IMR-90 (cell line): ENCODE measurements around the gene ABHD17A. TPM values are rescaled to one million over a fixed set of nuclear protein-coding genes. Genes with fewer than 3 reads are reported as not detected.

Source experiments
- ATAC-seq: fragments of 200-7000 bp; cut with Tn5 transposase; 2 replicates; pipeline ENCODE4 v1.9.1; 2020; ENCODE audit warnings: low read depth, mild to moderate bottlenecking, moderate library complexity
- BruUV-seq: library from RNA; stranded (reverse); fragments of 400-500 nt; replicated peaks from 2 replicates; lab custom pipeline; 2021; lab: Mats Ljungman, UMichigan
- CTCF ChIA-PET: fragments of 300-600 bp; formaldehyde crosslinking; extraction: SDS; loops from one replicate; lab custom pipeline; 2021; ENCODE audit warnings: antibody characterized with exemption; lab: Yijun Ruan, JAX
- POLR2A ChIA-PET: fragments of 300-600 bp; sonication (Branson Sonifier 250); formaldehyde crosslinking; loops from one replicate; lab custom pipeline; 2022; ENCODE audit warnings: antibody characterized with exemption; ENCODE audit not compliant: unreplicated experiment; lab: Charles Lee
- DNase-seq: peaks from one replicate; pipeline ENCODE4 v3.0.0; 2013
- H2AFZ ChIP-seq: replicated peaks from 2 replicates; pipeline ENCODE3; 2013; ENCODE audit warnings: low read length, mild to moderate bottlenecking; ENCODE audit not compliant: poor library complexity
- H2AK5ac ChIP-seq: 2 replicates; pipeline ENCODE4 v1.6.1; 2013; ENCODE audit warnings: low read depth, low read length, inconsistent platforms
- H2AK9ac ChIP-seq: replicated peaks from 2 replicates; pipeline ENCODE3; 2013; ENCODE audit warnings: mild to moderate bottlenecking, low read depth, low read length, moderate library complexity; ENCODE audit not compliant: poor library complexity
- H2BK120ac ChIP-seq: 2 replicates; pipeline ENCODE4 v1.6.1; 2013; ENCODE audit warnings: low read depth, low read length, inconsistent platforms
- H2BK15ac ChIP-seq: 3 replicates; pipeline ENCODE4 v1.6.1; 2013; ENCODE audit warnings: low read depth, low read length, inconsistent platforms
- H2BK20ac ChIP-seq: 2 replicates; pipeline ENCODE4 v1.6.1; 2013; ENCODE audit warnings: low read depth, mild to moderate bottlenecking, inconsistent platforms, low read length, moderate library complexity
- H2BK5ac ChIP-seq: 2 replicates; pipeline ENCODE4 v1.6.1; 2013; ENCODE audit warnings: mild to moderate bottlenecking, low read depth, low read length, inconsistent platforms; ENCODE audit not compliant: poor library complexity, severe bottlenecking
- H3K14ac ChIP-seq: replicated peaks from 2 replicates; pipeline ENCODE4 v1.6.1; 2013; ENCODE audit warnings: low read depth, low read length, inconsistent platforms
- H3K18ac ChIP-seq: 2 replicates; pipeline ENCODE4 v1.6.1; 2013; ENCODE audit warnings: low read depth, low read length, control low read depth
- H3K23ac ChIP-seq: 2 replicates; pipeline ENCODE4 v1.6.1; 2013; ENCODE audit warnings: low read depth, low read length, inconsistent platforms
- H3K27ac ChIP-seq: 2 replicates; pipeline ENCODE4 v1.5.1; 2013; ENCODE audit warnings: mild to moderate bottlenecking, control low read depth, low read length; ENCODE audit not compliant: insufficient read depth
- H3K27me3 ChIP-seq: 2 replicates; pipeline ENCODE4 v1.6.1; 2013; ENCODE audit warnings: low read length; ENCODE audit not compliant: control insufficient read depth, insufficient read depth
- H3K36me3 ChIP-seq: 2 replicates; pipeline ENCODE4 v1.6.1; 2013; ENCODE audit warnings: low read length, mixed read lengths; ENCODE audit not compliant: control insufficient read depth, insufficient read depth
- H3K4ac ChIP-seq: 2 replicates; pipeline ENCODE4 v1.6.1; 2013; ENCODE audit warnings: low read depth, low read length, inconsistent platforms
- H3K4me1 ChIP-seq: 2 replicates; pipeline ENCODE4 v1.6.1; 2013; ENCODE audit warnings: low read length, mixed read lengths; ENCODE audit not compliant: control insufficient read depth, insufficient read depth
- H3K4me2 ChIP-seq: 2 replicates; pipeline ENCODE4 v1.6.1; 2013; ENCODE audit warnings: low read depth, mild to moderate bottlenecking, control low read depth, low read length, moderate library complexity
- H3K4me3 ChIP-seq: 2 replicates; pipeline ENCODE4 v1.5.1; 2013; ENCODE audit warnings: low read depth, mild to moderate bottlenecking, control low read depth, low read length, moderate library complexity; ENCODE audit not compliant: insufficient read depth
- H3K56ac ChIP-seq: 2 replicates; pipeline ENCODE4 v1.6.1; 2013; ENCODE audit warnings: low read length, inconsistent platforms; ENCODE audit not compliant: insufficient read depth; ENCODE audit errors: extremely low read depth
- H3K79me1 ChIP-seq, 2 experiments: 2 replicates each; pipeline ENCODE4 v1.6.1; 2013; ENCODE audit warnings: low read length in 2 of 2, inconsistent platforms in 1 of 2, low read depth in 1 of 2
- H3K9ac ChIP-seq: 2 replicates; pipeline ENCODE4 v1.6.1; 2013; ENCODE audit warnings: low read depth, low read length, control low read depth
- H3K9me1 ChIP-seq: 2 replicates; pipeline ENCODE4 v1.6.1; 2013; ENCODE audit warnings: low read length, inconsistent platforms; ENCODE audit not compliant: insufficient read depth
- H3K9me3 ChIP-seq: 2 replicates; pipeline ENCODE4 v1.6.1; 2013; ENCODE audit warnings: low read length; ENCODE audit not compliant: control insufficient read depth, insufficient read depth
- H4K20me1 ChIP-seq: 2 replicates; pipeline ENCODE4 v1.6.1; 2013; ENCODE audit warnings: low read length, inconsistent platforms; ENCODE audit not compliant: insufficient read depth
- H4K5ac ChIP-seq: 2 replicates; pipeline ENCODE4 v1.6.1; 2013; ENCODE audit warnings: mild to moderate bottlenecking, low read depth, low read length, control low read depth
- H4K8ac ChIP-seq, 2 experiments: 2 replicates each; pipeline ENCODE4 v1.6.1; 2013; ENCODE audit warnings: low read depth in 2 of 2, low read length in 2 of 2, control low read depth in 1 of 2, inconsistent platforms in 1 of 2
- H4K91ac ChIP-seq: 2 replicates; pipeline ENCODE4 v1.6.1; 2013; ENCODE audit warnings: low read depth, low read length, inconsistent platforms; ENCODE audit not compliant: insufficient read depth
- BHLHE40 ChIP-seq: fragments of 150-350 bp; IDR thresholded peaks from 2 replicates; pipeline ENCODE4 v1.6.1; 2016; ENCODE audit warnings: mild to moderate bottlenecking, low read depth, low read length
- CEBPB ChIP-seq: IDR thresholded peaks from 2 replicates; pipeline ENCODE4 v1.6.1; 2012; ENCODE audit warnings: low read depth, low read length, improper control_type of control experiment
- CHD1 ChIP-seq: IDR thresholded peaks from 2 replicates; pipeline ENCODE4 v1.6.1; 2012; ENCODE audit warnings: low read depth, low read length, improper control_type of control experiment
- FOS ChIP-seq: fragments of 150-350 bp; IDR thresholded peaks from 2 replicates; pipeline ENCODE4 v1.6.1; 2016; ENCODE audit warnings: low read depth, low read length
- MAFK ChIP-seq: IDR thresholded peaks from 2 replicates; pipeline ENCODE4 v1.6.1; 2012; ENCODE audit warnings: low read depth, low read length, improper control_type of control experiment
- MAZ ChIP-seq: IDR thresholded peaks from 2 replicates; pipeline ENCODE4 v1.6.1; 2012; ENCODE audit warnings: low read depth, mild to moderate bottlenecking, low read length, improper control_type of control experiment, moderate library complexity, borderline replicate concordance
- MXI1 ChIP-seq: IDR thresholded peaks from 2 replicates; pipeline ENCODE4 v1.6.1; 2012; ENCODE audit warnings: low read depth, mild to moderate bottlenecking, low read length, moderate library complexity, borderline replicate concordance
- NFE2L2 ChIP-seq: fragments of 150-350 bp; IDR thresholded peaks from 2 replicates; pipeline ENCODE4 v1.6.1; 2016; ENCODE audit warnings: low read depth, mild to moderate bottlenecking, low read length
- POLR2A ChIP-seq: IDR thresholded peaks from 2 replicates; pipeline ENCODE4 v1.6.1; 2012; ENCODE audit warnings: mild to moderate bottlenecking, low read depth, low read length
- RAD21 ChIP-seq: IDR thresholded peaks from 2 replicates; pipeline ENCODE4 v1.6.1; 2012; ENCODE audit warnings: low read length, improper control_type of control experiment
- RCOR1 ChIP-seq: IDR thresholded peaks from 2 replicates; pipeline ENCODE4 v1.6.1; 2012; ENCODE audit warnings: mild to moderate bottlenecking, low read length, improper control_type of control experiment; ENCODE audit not compliant: insufficient replicate concordance
- RFX5 ChIP-seq: IDR thresholded peaks from 2 replicates; pipeline ENCODE4 v1.8.0; 2012; ENCODE audit warnings: low read depth, mild to moderate bottlenecking, low read length, moderate library complexity
- SMC3 ChIP-seq: fragments of 150-350 bp; IDR thresholded peaks from 2 replicates; pipeline ENCODE4 v1.6.1; 2016; ENCODE audit warnings: low read depth, mild to moderate bottlenecking, antibody characterized with exemption, low read length, moderate library complexity
- WGBS, 2 experiments: methylation state at CpG; one replicate each; pipeline versions ENCODE4 v1.1.5 to v1.1.7; 2013; ENCODE audit warnings: missing lambda C conversion rate in 2 of 2; ENCODE audit not compliant: insufficient read length in 1 of 2; ENCODE audit errors: extremely low coverage in 2 of 2; 5-methylcytosine and 5-hydroxymethylcytosine counted together
- dilution Hi-C: fragments of 300-500 bp; cut with HindIII; formaldehyde crosslinking; loops from one replicate; pipeline ENCODE4 v1.14.3; 2018; ENCODE audit warnings: low sequenced_read_pairs; ENCODE audit not compliant: unreplicated experiment
- in situ Hi-C: fragments of 300-500 bp; cut with MboI; formaldehyde crosslinking; loops from 3 replicates; pipeline ENCODE4 v1.14.3; 2019; ENCODE audit warnings: low sequenced_read_pairs, inconsistent platforms, mixed read lengths
- intact Hi-C: fragments of 100-400 bp; cut with micrococcal nuclease; formaldehyde crosslinking; loops from 2 replicates; pipeline ENCODE4 v1.10.0; 2022
- polyA plus RNA-seq, 3 experiments: library from polyadenylated mRNA; depleted of rRNA; stranded (reverse); fragments of >200 nt; gene quantifications; 2 replicates each; pipeline ENCODE4 v1.2.3, GENCODE V29; 2012; ENCODE audit warnings: low replicate concordance in 1 of 3
- total RNA-seq: library from RNA; depleted of rRNA; stranded (reverse); fragments of >200 nt; gene quantifications from 2 replicates; pipeline ENCODE4 v1.2.3, GENCODE V29; 2012
- TF ChIP-seq, protein P1 (sequence below): fragments of 150-350 bp; IDR thresholded peaks from 2 replicates; pipeline ENCODE4 v1.6.1; 2016; ENCODE audit warnings: low read depth, mild to moderate bottlenecking, low read length, moderate library complexity, borderline replicate concordance
- TF ChIP-seq, protein P2 (sequence below): conservative IDR thresholded peaks from 2 replicates; pipeline ENCODE4 v1.5.1; 2012; ENCODE audit warnings: mild to moderate bottlenecking, low read depth, low read length, improper control_type of control experiment
- TF ChIP-seq, protein P3 (sequence below): fragments of 150-350 bp; IDR thresholded peaks from 2 replicates; pipeline ENCODE4 v1.6.1; 2017; ENCODE audit warnings: mild to moderate bottlenecking, antibody characterized with exemption, low read length, low read depth

The ABHD17A gene
- total and polyA plus RNA-seq, 2 of the 4 experiments (the other 2 are of a cell fraction) = 37.8 to 76.2 TPM

DNA sequence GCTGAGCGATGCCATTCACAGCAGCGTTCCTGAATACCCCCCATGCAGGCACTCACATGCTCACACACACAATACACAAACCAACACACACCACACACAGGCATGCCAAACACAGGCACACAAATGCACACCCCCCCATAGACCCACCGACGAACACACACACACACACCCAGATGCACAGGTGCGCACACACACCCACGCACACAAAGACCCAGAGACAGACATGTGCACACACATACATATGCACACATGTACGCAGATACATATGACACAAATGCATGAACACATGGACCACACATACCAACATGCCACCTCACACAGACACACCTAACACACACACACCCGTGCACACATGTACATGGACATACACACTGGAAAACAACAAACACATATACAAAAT, 48.6 kb upstream of the ABHD17A start:
- dilution Hi-C loops (no loop called here), intact Hi-C loops (no loop called here), in situ Hi-C loops (no loop called here)
- H3K9me1 ChIP-seq = no peaks in the 10 kb centered on the region
- no peak overlapping the region for H2AFZ ChIP-seq
- no peaks in the 10 kb centered on the region for H3K79me1 ChIP-seq
- no peak overlapping the region for H2BK20ac ChIP-seq
- no peak for ATAC-seq
- H3K9me3 ChIP-seq = no peaks in the 10 kb centered on the region; the same call in 1 of the 2 replicates
- BruUV-seq = no TSS peak
- no peak overlapping the region for H2BK120ac ChIP-seq
- H4K5ac ChIP-seq = no peak overlapping the region
- H3K4me1 ChIP-seq = peaks cover 6% of the 10 kb centered on the region
- no peak overlapping the region for H2AK9ac ChIP-seq
- POLR2A ChIA-PET = no interaction called here
- H2BK15ac ChIP-seq = no peak overlapping the region
- H3K56ac ChIP-seq = no peak overlapping the region
- H3K27ac ChIP-seq = no peak overlapping the region
- no peak overlapping the region for H2BK5ac ChIP-seq
- 91% methylated on average over 6 of the region's 8 CpGs; no CpG with 5 or more reads in 1 of the 2 experiments for WGBS, 2 experiments
- CTCF ChIA-PET = no interaction called here
- no peak for TF ChIP-seq MAZ
- TF ChIP-seq, protein P1, sequence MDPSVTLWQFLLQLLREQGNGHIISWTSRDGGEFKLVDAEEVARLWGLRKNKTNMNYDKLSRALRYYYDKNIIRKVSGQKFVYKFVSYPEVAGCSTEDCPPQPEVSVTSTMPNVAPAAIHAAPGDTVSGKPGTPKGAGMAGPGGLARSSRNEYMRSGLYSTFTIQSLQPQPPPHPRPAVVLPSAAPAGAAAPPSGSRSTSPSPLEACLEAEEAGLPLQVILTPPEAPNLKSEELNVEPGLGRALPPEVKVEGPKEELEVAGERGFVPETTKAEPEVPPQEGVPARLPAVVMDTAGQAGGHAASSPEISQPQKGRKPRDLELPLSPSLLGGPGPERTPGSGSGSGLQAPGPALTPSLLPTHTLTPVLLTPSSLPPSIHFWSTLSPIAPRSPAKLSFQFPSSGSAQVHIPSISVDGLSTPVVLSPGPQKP = no peak
- TF ChIP-seq, protein P2, sequence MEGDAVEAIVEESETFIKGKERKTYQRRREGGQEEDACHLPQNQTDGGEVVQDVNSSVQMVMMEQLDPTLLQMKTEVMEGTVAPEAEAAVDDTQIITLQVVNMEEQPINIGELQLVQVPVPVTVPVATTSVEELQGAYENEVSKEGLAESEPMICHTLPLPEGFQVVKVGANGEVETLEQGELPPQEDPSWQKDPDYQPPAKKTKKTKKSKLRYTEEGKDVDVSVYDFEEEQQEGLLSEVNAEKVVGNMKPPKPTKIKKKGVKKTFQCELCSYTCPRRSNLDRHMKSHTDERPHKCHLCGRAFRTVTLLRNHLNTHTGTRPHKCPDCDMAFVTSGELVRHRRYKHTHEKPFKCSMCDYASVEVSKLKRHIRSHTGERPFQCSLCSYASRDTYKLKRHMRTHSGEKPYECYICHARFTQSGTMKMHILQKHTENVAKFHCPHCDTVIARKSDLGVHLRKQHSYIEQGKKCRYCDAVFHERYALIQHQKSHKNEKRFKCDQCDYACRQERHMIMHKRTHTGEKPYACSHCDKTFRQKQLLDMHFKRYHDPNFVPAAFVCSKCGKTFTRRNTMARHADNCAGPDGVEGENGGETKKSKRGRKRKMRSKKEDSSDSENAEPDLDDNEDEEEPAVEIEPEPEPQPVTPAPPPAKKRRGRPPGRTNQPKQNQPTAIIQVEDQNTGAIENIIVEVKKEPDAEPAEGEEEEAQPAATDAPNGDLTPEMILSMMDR = no peak
- no peak for TF ChIP-seq CEBPB
- TF ChIP-seq NFE2L2 = no peak
- TF ChIP-seq FOS = no peak
- no peak for TF ChIP-seq SMC3
- TF ChIP-seq, protein P3, sequence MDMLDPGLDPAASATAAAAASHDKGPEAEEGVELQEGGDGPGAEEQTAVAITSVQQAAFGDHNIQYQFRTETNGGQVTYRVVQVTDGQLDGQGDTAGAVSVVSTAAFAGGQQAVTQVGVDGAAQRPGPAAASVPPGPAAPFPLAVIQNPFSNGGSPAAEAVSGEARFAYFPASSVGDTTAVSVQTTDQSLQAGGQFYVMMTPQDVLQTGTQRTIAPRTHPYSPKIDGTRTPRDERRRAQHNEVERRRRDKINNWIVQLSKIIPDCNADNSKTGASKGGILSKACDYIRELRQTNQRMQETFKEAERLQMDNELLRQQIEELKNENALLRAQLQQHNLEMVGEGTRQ = no peak
- no peak for TF ChIP-seq RFX5
- TF ChIP-seq POLR2A = no peak
- no peak for TF ChIP-seq BHLHE40
- TF ChIP-seq RCOR1 = no peak
- TF ChIP-seq RAD21 = no peak
- TF ChIP-seq CHD1 = no peak
- no peak for TF ChIP-seq MXI1
- TF ChIP-seq MAFK = no peak
- no peak overlapping the region for H3K4me2 ChIP-seq
- no peak overlapping the region for H3K4me3 ChIP-seq
- no peak overlapping the region for H3K14ac ChIP-seq
- no peak overlapping the region for H3K4ac ChIP-seq
- no peak for DNase-seq
- no peak overlapping the region for H3K23ac ChIP-seq
- H4K8ac ChIP-seq = no peak overlapping the region
- H3K9ac ChIP-seq = no peak overlapping the region
- H4K91ac ChIP-seq = no peak overlapping the region
- no peak overlapping the region for H2AK5ac ChIP-seq
- H3K27me3 ChIP-seq = no peaks in the 10 kb centered on the region
- H3K36me3 ChIP-seq = no peaks in the 10 kb centered on the region
- no peak overlapping the region for H3K18ac ChIP-seq
- H4K20me1 ChIP-seq = no peaks in the 10 kb centered on the region
